IMR-90 (cell line): Measurements from ENCODE around the gene LAP3. TPM values are rescaled to one million over a fixed set of nuclear protein-coding genes. Genes with fewer than 3 reads are reported as not detected.
"Not testable (repeated sequence)": the region's sequence is repeated elsewhere in the genome, so short reads cannot be mapped to it uniquely, and the experiment has no call there.

Source experiments
- ATAC-seq: fragments of 200-7000 bp; cut with Tn5 transposase; 2 replicates; pipeline ENCODE4 v1.9.1; 2020; ENCODE audit warnings: low read depth, mild to moderate bottlenecking, moderate library complexity
- BruUV-seq: library from RNA; stranded (reverse); fragments of 400-500 nt; replicated peaks from 2 replicates; lab custom pipeline; 2021; lab: Mats Ljungman, UMichigan
- CTCF ChIA-PET: fragments of 300-600 bp; formaldehyde crosslinking; extraction: SDS; loops from one replicate; lab custom pipeline; 2021; ENCODE audit warnings: antibody characterized with exemption; lab: Yijun Ruan, JAX
- POLR2A ChIA-PET: fragments of 300-600 bp; sonication (Branson Sonifier 250); formaldehyde crosslinking; loops from one replicate; lab custom pipeline; 2022; ENCODE audit warnings: antibody characterized with exemption; ENCODE audit not compliant: unreplicated experiment; lab: Charles Lee
- DNase-seq: peaks from one replicate; pipeline ENCODE4 v3.0.0; 2013
- H2AFZ ChIP-seq: replicated peaks from 2 replicates; pipeline ENCODE3; 2013; ENCODE audit warnings: low read length, mild to moderate bottlenecking; ENCODE audit not compliant: poor library complexity
- H2AK5ac ChIP-seq: 2 replicates; pipeline ENCODE4 v1.6.1; 2013; ENCODE audit warnings: low read depth, low read length, inconsistent platforms
- H2AK9ac ChIP-seq: replicated peaks from 2 replicates; pipeline ENCODE3; 2013; ENCODE audit warnings: mild to moderate bottlenecking, low read depth, low read length, moderate library complexity; ENCODE audit not compliant: poor library complexity
- H2BK120ac ChIP-seq: 2 replicates; pipeline ENCODE4 v1.6.1; 2013; ENCODE audit warnings: low read depth, low read length, inconsistent platforms
- H2BK15ac ChIP-seq: 3 replicates; pipeline ENCODE4 v1.6.1; 2013; ENCODE audit warnings: low read depth, low read length, inconsistent platforms
- H2BK20ac ChIP-seq: 2 replicates; pipeline ENCODE4 v1.6.1; 2013; ENCODE audit warnings: low read depth, mild to moderate bottlenecking, inconsistent platforms, low read length, moderate library complexity
- H2BK5ac ChIP-seq: 2 replicates; pipeline ENCODE4 v1.6.1; 2013; ENCODE audit warnings: mild to moderate bottlenecking, low read depth, low read length, inconsistent platforms; ENCODE audit not compliant: poor library complexity, severe bottlenecking
- H3K14ac ChIP-seq: replicated peaks from 2 replicates; pipeline ENCODE4 v1.6.1; 2013; ENCODE audit warnings: low read depth, low read length, inconsistent platforms
- H3K18ac ChIP-seq: 2 replicates; pipeline ENCODE4 v1.6.1; 2013; ENCODE audit warnings: low read depth, low read length, control low read depth
- H3K23ac ChIP-seq: 2 replicates; pipeline ENCODE4 v1.6.1; 2013; ENCODE audit warnings: low read depth, low read length, inconsistent platforms
- H3K27ac ChIP-seq: 2 replicates; pipeline ENCODE4 v1.5.1; 2013; ENCODE audit warnings: mild to moderate bottlenecking, control low read depth, low read length; ENCODE audit not compliant: insufficient read depth
- H3K27me3 ChIP-seq: 2 replicates; pipeline ENCODE4 v1.6.1; 2013; ENCODE audit warnings: low read length; ENCODE audit not compliant: control insufficient read depth, insufficient read depth
- H3K36me3 ChIP-seq: 2 replicates; pipeline ENCODE4 v1.6.1; 2013; ENCODE audit warnings: low read length, mixed read lengths; ENCODE audit not compliant: control insufficient read depth, insufficient read depth
- H3K4ac ChIP-seq: 2 replicates; pipeline ENCODE4 v1.6.1; 2013; ENCODE audit warnings: low read depth, low read length, inconsistent platforms
- H3K4me1 ChIP-seq: 2 replicates; pipeline ENCODE4 v1.6.1; 2013; ENCODE audit warnings: low read length, mixed read lengths; ENCODE audit not compliant: control insufficient read depth, insufficient read depth
- H3K4me2 ChIP-seq: 2 replicates; pipeline ENCODE4 v1.6.1; 2013; ENCODE audit warnings: low read depth, mild to moderate bottlenecking, control low read depth, low read length, moderate library complexity
- H3K4me3 ChIP-seq: 2 replicates; pipeline ENCODE4 v1.5.1; 2013; ENCODE audit warnings: low read depth, mild to moderate bottlenecking, control low read depth, low read length, moderate library complexity; ENCODE audit not compliant: insufficient read depth
- H3K56ac ChIP-seq: 2 replicates; pipeline ENCODE4 v1.6.1; 2013; ENCODE audit warnings: low read length, inconsistent platforms; ENCODE audit not compliant: insufficient read depth; ENCODE audit errors: extremely low read depth
- H3K79me1 ChIP-seq, 2 experiments: 2 replicates each; pipeline ENCODE4 v1.6.1; 2013; ENCODE audit warnings: low read length in 2 of 2, inconsistent platforms in 1 of 2, low read depth in 1 of 2
- H3K9ac ChIP-seq: 2 replicates; pipeline ENCODE4 v1.6.1; 2013; ENCODE audit warnings: low read depth, low read length, control low read depth
- H3K9me1 ChIP-seq: 2 replicates; pipeline ENCODE4 v1.6.1; 2013; ENCODE audit warnings: low read length, inconsistent platforms; ENCODE audit not compliant: insufficient read depth
- H3K9me3 ChIP-seq: 2 replicates; pipeline ENCODE4 v1.6.1; 2013; ENCODE audit warnings: low read length; ENCODE audit not compliant: control insufficient read depth, insufficient read depth
- H4K20me1 ChIP-seq: 2 replicates; pipeline ENCODE4 v1.6.1; 2013; ENCODE audit warnings: low read length, inconsistent platforms; ENCODE audit not compliant: insufficient read depth
- H4K5ac ChIP-seq: 2 replicates; pipeline ENCODE4 v1.6.1; 2013; ENCODE audit warnings: mild to moderate bottlenecking, low read depth, low read length, control low read depth
- H4K8ac ChIP-seq, 2 experiments: 2 replicates each; pipeline ENCODE4 v1.6.1; 2013; ENCODE audit warnings: low read depth in 2 of 2, low read length in 2 of 2, control low read depth in 1 of 2, inconsistent platforms in 1 of 2
- H4K91ac ChIP-seq: 2 replicates; pipeline ENCODE4 v1.6.1; 2013; ENCODE audit warnings: low read depth, low read length, inconsistent platforms; ENCODE audit not compliant: insufficient read depth
- BHLHE40 ChIP-seq: fragments of 150-350 bp; IDR thresholded peaks from 2 replicates; pipeline ENCODE4 v1.6.1; 2016; ENCODE audit warnings: mild to moderate bottlenecking, low read depth, low read length
- CHD1 ChIP-seq: IDR thresholded peaks from 2 replicates; pipeline ENCODE4 v1.6.1; 2012; ENCODE audit warnings: low read depth, low read length, improper control_type of control experiment
- MAFK ChIP-seq: IDR thresholded peaks from 2 replicates; pipeline ENCODE4 v1.6.1; 2012; ENCODE audit warnings: low read depth, low read length, improper control_type of control experiment
- NFE2L2 ChIP-seq: fragments of 150-350 bp; IDR thresholded peaks from 2 replicates; pipeline ENCODE4 v1.6.1; 2016; ENCODE audit warnings: low read depth, mild to moderate bottlenecking, low read length
- RAD21 ChIP-seq: IDR thresholded peaks from 2 replicates; pipeline ENCODE4 v1.6.1; 2012; ENCODE audit warnings: low read length, improper control_type of control experiment
- RCOR1 ChIP-seq: IDR thresholded peaks from 2 replicates; pipeline ENCODE4 v1.6.1; 2012; ENCODE audit warnings: mild to moderate bottlenecking, low read length, improper control_type of control experiment; ENCODE audit not compliant: insufficient replicate concordance
- RFX5 ChIP-seq: IDR thresholded peaks from 2 replicates; pipeline ENCODE4 v1.8.0; 2012; ENCODE audit warnings: low read depth, mild to moderate bottlenecking, low read length, moderate library complexity
- WGBS, 2 experiments: methylation state at CpG; one replicate each; pipeline versions ENCODE4 v1.1.5 to v1.1.7; 2013; ENCODE audit warnings: missing lambda C conversion rate in 2 of 2; ENCODE audit not compliant: insufficient read length in 1 of 2; ENCODE audit errors: extremely low coverage in 2 of 2; 5-methylcytosine and 5-hydroxymethylcytosine counted together
- dilution Hi-C: fragments of 300-500 bp; cut with HindIII; formaldehyde crosslinking; loops from one replicate; pipeline ENCODE4 v1.14.3; 2018; ENCODE audit warnings: low sequenced_read_pairs; ENCODE audit not compliant: unreplicated experiment
- in situ Hi-C: fragments of 300-500 bp; cut with MboI; formaldehyde crosslinking; loops from 3 replicates; pipeline ENCODE4 v1.14.3; 2019; ENCODE audit warnings: low sequenced_read_pairs, inconsistent platforms, mixed read lengths
- intact Hi-C: fragments of 100-400 bp; cut with micrococcal nuclease; formaldehyde crosslinking; loops from 2 replicates; pipeline ENCODE4 v1.10.0; 2022
- polyA plus RNA-seq, 3 experiments: library from polyadenylated mRNA; depleted of rRNA; stranded (reverse); fragments of >200 nt; gene quantifications; 2 replicates each; pipeline ENCODE4 v1.2.3, GENCODE V29; 2012; ENCODE audit warnings: low replicate concordance in 1 of 3
- total RNA-seq: library from RNA; depleted of rRNA; stranded (reverse); fragments of >200 nt; gene quantifications from 2 replicates; pipeline ENCODE4 v1.2.3, GENCODE V29; 2012
- TF ChIP-seq, protein P1 (sequence below): fragments of 150-350 bp; IDR thresholded peaks from 2 replicates; pipeline ENCODE4 v1.6.1; 2017; ENCODE audit warnings: mild to moderate bottlenecking, antibody characterized with exemption, low read length, low read depth

Gene LAP3
- total and polyA plus RNA-seq, 2 of the 4 experiments (the other 2 are of a cell fraction): 57.9 to 91.6 TPM

GRCh38 chr4:17535906-17536305, 41.1 kb upstream of the LAP3 start:
- ChIA-PET CTCF (interaction anchor here (1.4 kb wide), 1 partner anchor 13 kb away, joined by 4 read pairs; no protein-coding TSS in a partner anchor), POLR2A (no interaction called here)
- H2BK15ac ChIP-seq: no peak overlapping the region
- no peak overlapping the region for H3K9ac ChIP-seq
- TF ChIP-seq, protein P1, sequence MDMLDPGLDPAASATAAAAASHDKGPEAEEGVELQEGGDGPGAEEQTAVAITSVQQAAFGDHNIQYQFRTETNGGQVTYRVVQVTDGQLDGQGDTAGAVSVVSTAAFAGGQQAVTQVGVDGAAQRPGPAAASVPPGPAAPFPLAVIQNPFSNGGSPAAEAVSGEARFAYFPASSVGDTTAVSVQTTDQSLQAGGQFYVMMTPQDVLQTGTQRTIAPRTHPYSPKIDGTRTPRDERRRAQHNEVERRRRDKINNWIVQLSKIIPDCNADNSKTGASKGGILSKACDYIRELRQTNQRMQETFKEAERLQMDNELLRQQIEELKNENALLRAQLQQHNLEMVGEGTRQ: no peak
- TF ChIP-seq NFE2L2: no peak
- TF ChIP-seq RCOR1: no peak
- TF ChIP-seq MAFK: no peak
- no peak for TF ChIP-seq RAD21
- TF ChIP-seq CHD1: no peak
- TF ChIP-seq BHLHE40: no peak
- TF ChIP-seq RFX5: no peak
- H2AK9ac ChIP-seq: no peak overlapping the region
- H3K79me1 ChIP-seq: no peaks in the 10 kb centered on the region
- H3K9me3 ChIP-seq: no peaks in the 10 kb centered on the region
- no peak for ATAC-seq
- no CpG with 5 or more reads among the region's 3 CpGs for WGBS, 2 experiments
- H3K9me1 ChIP-seq: no peaks in the 10 kb centered on the region
- dilution Hi-C loops (no loop called here), intact Hi-C loops (no loop called here), in situ Hi-C loops (no loop called here)
- no peak overlapping the region for H3K18ac ChIP-seq
- H3K27ac ChIP-seq: no peak overlapping the region
- H3K27me3 ChIP-seq: no peaks in the 10 kb centered on the region; the same call in 1 of the 2 replicates
- BruUV-seq: no TSS peak
- H3K4me1 ChIP-seq: no peaks in the 10 kb centered on the region
- H2BK20ac ChIP-seq: no peak overlapping the region
- no peak overlapping the region for H2BK5ac ChIP-seq
- H4K8ac ChIP-seq: no peak overlapping the region
- no peak overlapping the region for H2AK5ac ChIP-seq
- no peak overlapping the region for H4K91ac ChIP-seq
- no peaks in the 10 kb centered on the region for H3K36me3 ChIP-seq
- H2BK120ac ChIP-seq: no peak overlapping the region
- no peak overlapping the region for H3K4me3 ChIP-seq
- no peak overlapping the region for H3K4me2 ChIP-seq
- no peak overlapping the region for H3K23ac ChIP-seq
- H4K5ac ChIP-seq: no peak overlapping the region
- H3K4ac ChIP-seq: no peak overlapping the region
- no peak for DNase-seq
- no peak overlapping the region for H3K56ac ChIP-seq
- no peak overlapping the region for H2AFZ ChIP-seq
- H3K14ac ChIP-seq: no peak overlapping the region
- no peaks in the 10 kb centered on the region for H4K20me1 ChIP-seq

GRCh38 chr4:17537060-17537459, 39.9 kb upstream of the LAP3 start:
- H4K91ac ChIP-seq, POLR2A ChIA-PET, H3K18ac ChIP-seq, H2BK15ac ChIP-seq, ATAC-seq, H2AK5ac ChIP-seq, H2BK20ac ChIP-seq, H2AFZ ChIP-seq, H3K4me2 ChIP-seq, intact Hi-C loops, H3K9me1 ChIP-seq, H3K56ac ChIP-seq, H2BK5ac ChIP-seq, H3K4me3 ChIP-seq, H3K14ac ChIP-seq, DNase-seq, in situ Hi-C loops, BruUV-seq, H3K9ac ChIP-seq, dilution Hi-C loops, H3K27ac ChIP-seq, H4K20me1 ChIP-seq, H3K23ac ChIP-seq, H2AK9ac ChIP-seq, H3K4ac ChIP-seq, H2BK120ac ChIP-seq, H3K27me3 ChIP-seq, H3K9me3 ChIP-seq, H3K4me1 ChIP-seq, H3K36me3 ChIP-seq, H4K8ac ChIP-seq, H4K5ac ChIP-seq, H3K79me1 ChIP-seq: not testable (repeated sequence)
- CTCF ChIA-PET: interaction anchor here (0.6 kb wide), 1 partner anchor 235 kb away, joined by 3 read pairs; no protein-coding TSS in a partner anchor
- 100% methylated on average over 1 of the region's 6 CpGs; no CpG with 5 or more reads in 1 of the 2 experiments for WGBS, 2 experiments
